Choroid plexus epithelial cell (primary cell): ENCODE results near the gene CHCHD6.

Experiments used
- DNase-seq: peaks from one replicate; pipeline ENCODE4 v3.0.0-alpha.2; 2010; ENCODE audit warnings: low read depth
- H3K4me3 ChIP-seq: 2 replicates; pipeline ENCODE4 v1.5.1; 2011; ENCODE audit warnings: low read depth, mild to moderate bottlenecking, control low read depth, low read length, moderate library complexity
- TF ChIP-seq, protein P1 (sequence below): conservative IDR thresholded peaks from 2 replicates; pipeline ENCODE4 v1.5.1; 2011; ENCODE audit warnings: low read depth, mild to moderate bottlenecking, control low read depth, inconsistent platforms, low read length, moderate library complexity

CHCHD6 gene

DNA sequence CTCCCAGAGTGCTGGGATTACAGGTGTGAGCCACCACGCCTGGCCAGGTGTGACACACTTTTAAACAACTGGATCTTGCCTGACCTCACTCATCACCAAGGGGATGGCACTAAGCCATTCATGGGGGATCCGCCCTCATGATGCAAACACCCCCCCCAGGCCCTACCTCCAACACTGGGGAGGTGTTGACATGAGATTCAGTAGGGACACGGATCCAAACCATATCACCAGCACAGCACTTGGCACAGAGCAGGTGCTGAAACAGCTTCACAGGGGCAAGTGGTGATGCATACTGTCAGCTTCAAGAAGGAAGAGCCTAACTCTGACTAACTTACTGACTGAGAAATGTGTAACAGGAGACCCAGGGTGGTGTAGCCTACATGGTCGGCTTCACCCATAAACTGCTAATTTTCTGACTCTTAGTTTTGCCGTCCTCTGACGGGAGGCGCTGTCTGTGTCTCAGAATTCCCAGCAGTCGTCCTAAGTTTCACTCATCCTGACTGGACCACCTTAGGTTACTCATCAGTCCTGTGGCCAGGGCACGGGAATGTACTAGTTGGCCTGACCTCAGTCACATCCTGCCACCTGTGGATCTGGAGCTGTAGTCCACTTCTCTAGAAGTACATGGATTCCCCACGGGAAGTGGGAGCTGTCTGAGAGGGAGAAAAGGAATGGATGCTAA lies 197.0 kb downstream of the CHCHD6 start:
- TF ChIP-seq, protein P1, sequence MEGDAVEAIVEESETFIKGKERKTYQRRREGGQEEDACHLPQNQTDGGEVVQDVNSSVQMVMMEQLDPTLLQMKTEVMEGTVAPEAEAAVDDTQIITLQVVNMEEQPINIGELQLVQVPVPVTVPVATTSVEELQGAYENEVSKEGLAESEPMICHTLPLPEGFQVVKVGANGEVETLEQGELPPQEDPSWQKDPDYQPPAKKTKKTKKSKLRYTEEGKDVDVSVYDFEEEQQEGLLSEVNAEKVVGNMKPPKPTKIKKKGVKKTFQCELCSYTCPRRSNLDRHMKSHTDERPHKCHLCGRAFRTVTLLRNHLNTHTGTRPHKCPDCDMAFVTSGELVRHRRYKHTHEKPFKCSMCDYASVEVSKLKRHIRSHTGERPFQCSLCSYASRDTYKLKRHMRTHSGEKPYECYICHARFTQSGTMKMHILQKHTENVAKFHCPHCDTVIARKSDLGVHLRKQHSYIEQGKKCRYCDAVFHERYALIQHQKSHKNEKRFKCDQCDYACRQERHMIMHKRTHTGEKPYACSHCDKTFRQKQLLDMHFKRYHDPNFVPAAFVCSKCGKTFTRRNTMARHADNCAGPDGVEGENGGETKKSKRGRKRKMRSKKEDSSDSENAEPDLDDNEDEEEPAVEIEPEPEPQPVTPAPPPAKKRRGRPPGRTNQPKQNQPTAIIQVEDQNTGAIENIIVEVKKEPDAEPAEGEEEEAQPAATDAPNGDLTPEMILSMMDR = no peak
- no peak for DNase-seq
- H3K4me3 ChIP-seq = no peak overlapping the region

DNA sequence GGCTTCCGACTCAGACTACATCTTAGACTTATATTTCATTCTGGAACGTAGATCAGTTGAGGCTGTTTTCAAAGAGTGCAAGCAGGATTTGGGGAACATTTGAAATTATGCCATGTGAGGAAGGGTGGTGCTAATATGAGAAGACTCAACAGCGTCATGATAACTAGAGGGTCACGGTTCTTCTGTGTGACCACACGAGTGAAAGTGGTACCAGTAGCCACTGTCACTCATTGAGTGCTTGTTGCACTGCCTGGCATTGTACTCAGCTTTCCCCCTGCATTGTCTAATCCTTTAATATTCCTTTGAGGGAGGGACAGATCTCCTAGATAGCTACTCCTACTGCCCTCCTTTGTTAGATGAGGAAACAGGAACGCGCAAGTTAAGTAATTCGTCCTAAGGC lies 197.6 kb downstream of the CHCHD6 start:
- H3K4me3 ChIP-seq = no peak overlapping the region
- TF ChIP-seq, protein P1 = no peak
- no peak for DNase-seq

DNA sequence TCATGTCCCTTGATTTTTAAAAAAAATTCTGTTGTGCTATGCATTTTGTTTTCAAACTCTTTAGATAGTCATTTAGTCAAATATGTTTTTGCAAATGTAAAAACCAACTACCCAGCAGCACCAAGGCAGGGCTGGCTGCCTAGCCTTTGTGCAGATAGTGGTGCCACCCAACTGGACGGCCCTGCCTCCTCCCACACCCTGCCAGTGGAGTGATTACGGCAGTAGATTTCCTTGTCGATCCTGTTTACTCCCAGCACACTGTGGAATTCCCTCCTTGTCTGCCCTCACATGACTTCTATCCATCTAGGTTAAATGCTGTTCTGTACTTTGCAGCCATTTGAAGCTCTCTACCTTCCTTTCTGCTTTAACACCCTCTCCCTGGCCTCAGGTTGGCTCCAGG lies 199.5 kb downstream of the CHCHD6 start:
- TF ChIP-seq, protein P1 = no peak

DNA sequence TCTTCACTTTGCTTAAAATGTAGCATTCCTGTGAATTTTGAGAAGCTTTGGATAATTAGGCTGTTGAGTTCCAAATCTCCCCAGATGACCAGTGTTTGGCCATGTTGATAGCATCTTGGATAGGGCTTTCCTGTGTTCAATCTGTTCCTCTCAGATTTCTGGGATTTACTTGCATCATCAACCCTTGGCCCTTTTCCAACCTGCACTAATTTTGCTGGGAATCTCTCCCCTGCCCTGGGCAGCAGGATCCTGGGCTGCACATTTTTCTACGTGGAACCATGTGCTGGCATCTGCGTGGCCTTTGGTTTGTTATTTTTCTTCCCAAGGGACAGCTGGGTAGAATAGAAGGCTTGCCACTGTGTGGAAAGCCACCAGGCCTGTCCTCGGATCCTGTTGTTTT lies 203.5 kb downstream of the CHCHD6 start:
- no peak for DNase-seq
- TF ChIP-seq, protein P1 = no peak
- H3K4me3 ChIP-seq = no peak overlapping the region

More for the DNA sequence above, 199.5 kb downstream of the CHCHD6 start:
- no peak for DNase-seq
- no peak overlapping the region for H3K4me3 ChIP-seq

DNA sequence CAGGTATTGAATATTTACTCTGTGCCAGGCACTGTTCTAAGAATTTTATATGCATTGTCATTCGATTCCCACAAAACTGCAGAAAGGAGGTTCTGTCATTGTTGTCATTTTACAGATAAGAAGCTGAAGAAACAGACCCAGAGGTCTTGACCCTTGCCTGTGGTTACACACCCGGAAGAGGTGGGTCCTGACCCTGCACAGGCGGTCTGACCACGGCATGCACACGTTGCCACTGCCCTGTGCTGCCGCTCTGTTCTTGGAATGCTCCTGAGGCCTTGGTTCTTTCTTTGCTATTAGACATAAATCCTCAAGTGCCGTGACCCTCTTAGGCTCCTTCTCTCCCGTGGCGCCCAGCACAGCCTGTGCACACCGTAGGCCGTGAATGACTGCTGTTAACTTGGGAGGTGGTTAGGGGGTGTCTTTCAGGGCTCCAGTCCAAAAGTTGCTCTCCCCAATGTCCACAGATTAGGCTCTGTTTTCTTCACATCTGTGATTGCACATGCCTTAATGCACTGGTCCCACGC lies 204.8 kb downstream of the CHCHD6 start:
- H3K4me3 ChIP-seq = no peak overlapping the region
- peak; percentile 59 for DNase-seq
- TF ChIP-seq, protein P1 = no peak

DNA sequence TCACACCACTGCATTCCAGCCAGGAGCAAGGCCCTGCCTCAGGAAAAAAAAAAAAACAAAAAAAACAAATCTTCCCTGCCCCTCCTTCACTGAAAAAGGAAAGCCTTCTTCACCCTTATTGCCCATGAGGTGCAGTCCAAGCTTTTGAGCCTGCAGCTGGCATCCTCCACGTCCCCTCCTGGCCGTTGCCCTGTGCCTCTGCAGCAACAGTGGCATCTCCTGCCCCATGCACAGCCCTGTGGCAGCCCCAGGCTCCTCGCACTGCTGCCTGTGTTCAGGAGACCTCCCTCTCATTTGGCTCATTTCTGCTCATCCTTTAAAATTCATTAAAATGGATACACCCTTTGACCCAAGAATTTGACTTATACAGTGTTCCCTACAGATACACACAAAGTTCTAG lies 206.2 kb downstream of the CHCHD6 start:
- H3K4me3 ChIP-seq = no peak overlapping the region
- TF ChIP-seq, protein P1 = no peak
- DNase-seq = no peak
